H9 (cell line): Measurements from ENCODE around the gene SNX7. TPM values are rescaled to one million over a fixed set of nuclear protein-coding genes. Genes with fewer than 3 reads are reported as not detected.

ENCODE experiments used
- DNase-seq: peaks from one replicate; pipeline ENCODE4 v3.0.0-alpha.2; 2017
- H2AFZ ChIP-seq: one replicate; pipeline ENCODE4 v1.6.1; 2013; ENCODE audit warnings: mild to moderate bottlenecking, low read length, control low read depth, moderate library complexity
- H2AK5ac ChIP-seq: 2 replicates; pipeline ENCODE4 v1.6.1; 2013; ENCODE audit warnings: low read length, control low read depth, mixed read lengths; ENCODE audit not compliant: insufficient read length
- H2BK120ac ChIP-seq: one replicate; pipeline ENCODE4 v1.6.1; 2013; ENCODE audit warnings: low read depth, mild to moderate bottlenecking, low read length, control low read depth, inconsistent platforms; ENCODE audit not compliant: poor library complexity, severe bottlenecking
- H2BK12ac ChIP-seq: 2 replicates; pipeline ENCODE4 v1.6.1; 2013; ENCODE audit warnings: low read length, control low read depth, mixed read lengths, low read depth; ENCODE audit not compliant: insufficient read length
- H2BK15ac ChIP-seq: 2 replicates; pipeline ENCODE4 v1.6.1; 2013; ENCODE audit warnings: low read depth, low read length, control low read depth
- H2BK20ac ChIP-seq: one replicate; pipeline ENCODE4 v1.6.1; 2013; ENCODE audit warnings: low read depth, mild to moderate bottlenecking, low read length, control low read depth, inconsistent platforms; ENCODE audit not compliant: poor library complexity, severe bottlenecking
- H2BK5ac ChIP-seq: 2 replicates; pipeline ENCODE4 v1.6.1; 2013; ENCODE audit warnings: low read length, control low read depth, mixed read lengths; ENCODE audit not compliant: insufficient read length
- H3K14ac ChIP-seq: 2 replicates; pipeline ENCODE4 v1.6.1; 2013; ENCODE audit warnings: low read length, control low read depth; ENCODE audit not compliant: insufficient read depth
- H3K18ac ChIP-seq: 2 replicates; pipeline ENCODE4 v1.6.1; 2013; ENCODE audit warnings: low read depth, mild to moderate bottlenecking, mixed read lengths, low read length, control low read depth; ENCODE audit not compliant: insufficient read length
- H3K23ac ChIP-seq: 2 replicates; pipeline ENCODE4 v1.6.1; 2013; ENCODE audit warnings: low read length, control low read depth, mixed read lengths, low read depth; ENCODE audit not compliant: insufficient read length
- H3K23me2 ChIP-seq: 2 replicates; pipeline ENCODE4 v1.6.1; 2013; ENCODE audit warnings: low read depth, mild to moderate bottlenecking, mixed read lengths, low read length, control low read depth; ENCODE audit not compliant: insufficient read length, poor library complexity, severe bottlenecking
- H3K27ac ChIP-seq: 2 replicates; pipeline ENCODE4 v1.5.1; 2013; ENCODE audit warnings: low read length, control low read depth, mixed read lengths, low read depth; ENCODE audit not compliant: insufficient read length
- H3K27me3 ChIP-seq: 2 replicates; pipeline ENCODE4 v1.6.1; 2013; ENCODE audit warnings: low read length, control low read depth, inconsistent platforms; ENCODE audit not compliant: insufficient read depth
- H3K4ac ChIP-seq: 2 replicates; pipeline ENCODE4 v1.6.1; 2013; ENCODE audit warnings: low read depth, mild to moderate bottlenecking, control low read depth, inconsistent platforms, low read length, moderate library complexity
- H3K4me1 ChIP-seq: 2 replicates; pipeline ENCODE4 v1.6.1; 2013; ENCODE audit warnings: low read length, control low read depth, inconsistent platforms; ENCODE audit not compliant: insufficient read depth
- H3K4me2 ChIP-seq: 2 replicates; pipeline ENCODE4 v1.6.1; 2013; ENCODE audit warnings: low read length, control low read depth, mixed read lengths; ENCODE audit not compliant: insufficient read length, insufficient read depth
- H3K56ac ChIP-seq: 2 replicates; pipeline ENCODE4 v1.6.1; 2013; ENCODE audit warnings: low read depth, mild to moderate bottlenecking, mixed read lengths, low read length, control low read depth; ENCODE audit not compliant: insufficient read length
- H3K79me1 ChIP-seq: 2 replicates; pipeline ENCODE4 v1.6.1; 2013; ENCODE audit warnings: low read depth, mild to moderate bottlenecking, moderate library complexity, low read length, control low read depth, inconsistent platforms; ENCODE audit not compliant: insufficient read depth, poor library complexity, severe bottlenecking
- H3K79me2 ChIP-seq: 2 replicates; pipeline ENCODE4 v1.6.1; 2013; ENCODE audit warnings: low read length, control low read depth, inconsistent platforms; ENCODE audit not compliant: insufficient read depth
- H3K9ac ChIP-seq: 2 replicates; pipeline ENCODE4 v1.6.1; 2013; ENCODE audit warnings: low read length, control low read depth, mixed read lengths; ENCODE audit not compliant: insufficient read length; ENCODE audit errors: extremely low read depth
- H3K9me3 ChIP-seq: one replicate; pipeline ENCODE4 v1.6.1; 2013; ENCODE audit warnings: low read depth, low read length, inconsistent platforms; ENCODE audit not compliant: control insufficient read depth
- H3T11ph ChIP-seq: one replicate; pipeline ENCODE4 v1.6.1; 2013; ENCODE audit warnings: mild to moderate bottlenecking, low read length, control low read depth, inconsistent platforms
- H4K20me1 ChIP-seq: one replicate; pipeline ENCODE4 v1.6.1; 2013; ENCODE audit not compliant: control insufficient read depth, insufficient read length, insufficient read depth
- H4K5ac ChIP-seq: 2 replicates; pipeline ENCODE4 v1.6.1; 2013; ENCODE audit warnings: low read depth, mild to moderate bottlenecking, mixed read lengths, low read length, control low read depth; ENCODE audit not compliant: insufficient read length
- H4K8ac ChIP-seq: replicated peaks from 2 replicates; pipeline ENCODE4 v1.6.1; 2013; ENCODE audit warnings: low read length, control low read depth, mixed read lengths, low read depth; ENCODE audit not compliant: insufficient read length
- H4K91ac ChIP-seq: 2 replicates; pipeline ENCODE4 v1.6.1; 2013; ENCODE audit warnings: low read depth, mild to moderate bottlenecking, moderate library complexity, mixed read lengths, low read length, control low read depth; ENCODE audit not compliant: insufficient read length
- H3K27ac Mint-ChIP-seq, 3 experiments: 2 replicates in 2 of 3; 3 replicates in 1 of 3; pipeline ENCODE4 v1.8.0; 2020 to 2021; ENCODE audit warnings: mixed read lengths in 3 of 3, mild to moderate bottlenecking in 1 of 3, moderate library complexity in 1 of 3
- H3K27me3 Mint-ChIP-seq: 2 replicates; pipeline ENCODE4 v1.8.0; 2021; ENCODE audit warnings: low read depth, mild to moderate bottlenecking, moderate library complexity, mixed read lengths
- H3K36me3 Mint-ChIP-seq, 3 experiments: 2 replicates in 2 of 3; 3 replicates in 1 of 3; pipeline ENCODE4 v1.8.0; 2020 to 2021; ENCODE audit warnings: low read depth in 3 of 3, mixed read lengths in 3 of 3; ENCODE audit not compliant: insufficient read depth in 1 of 3
- H3K4me1 Mint-ChIP-seq, 2 experiments: 2 replicates each; pipeline ENCODE4 v1.8.0; 2020; ENCODE audit warnings: mixed read lengths in 2 of 2
- H3K4me3 Mint-ChIP-seq, 2 experiments: 2 replicates in 1 of 2; 3 replicates in 1 of 2; pipeline ENCODE4 v1.8.0; 2020 to 2021; ENCODE audit warnings: mild to moderate bottlenecking in 2 of 2, mixed read lengths in 2 of 2, moderate library complexity in 1 of 2
- H3K9me3 Mint-ChIP-seq, 2 experiments: 2 replicates in 1 of 2; 3 replicates in 1 of 2; pipeline ENCODE4 v1.8.0; 2020; ENCODE audit warnings: mild to moderate bottlenecking in 2 of 2, mixed read lengths in 2 of 2, moderate library complexity in 1 of 2
- CTCF ChIP-seq: fragments of 200-600 bp; sonication (generic); conservative IDR thresholded peaks from 3 replicates; pipeline ENCODE4 v1.8.0; 2021; ENCODE audit warnings: antibody characterized with exemption, mild to moderate bottlenecking
- WGBS: extraction: QIAGEN DNeasy Blood & Tissue Kit; methylation state at CpG from one replicate; pipeline ENCODE4 v1.1.7; 2013; ENCODE audit warnings: missing lambda C conversion rate, low lambda C conversion rate, mixed read lengths; ENCODE audit not compliant: insufficient read length; ENCODE audit errors: extremely low coverage; 5-methylcytosine and 5-hydroxymethylcytosine counted together
- total RNA-seq: library from RNA; stranded (reverse); gene quantifications from 2 replicates; pipeline ENCODE4 v1.2.1, GENCODE V29; 2021

SNX7 gene
- total RNA-seq, 1 experiment from 2014 or later, result 24.7 TPM

GRCh38 chr1:98793136-98793535 is 131.6 kb downstream of the SNX7 start:
- no peak overlapping the region for H3K27ac ChIP-seq
- no CpG with 5 or more reads among the region's 3 CpGs for WGBS
- no peak overlapping the region for H2BK15ac ChIP-seq
- no peak overlapping the region for H3K4ac ChIP-seq
- no peaks in the 10 kb centered on the region for H4K20me1 ChIP-seq
- H3K23me2 ChIP-seq, result no peaks in the 10 kb centered on the region
- Mint-ChIP-seq H3K9me3 (no peaks in the 10 kb centered on the region), H3K4me3 (no peak overlapping the region), H3K27me3 (no peaks in the 10 kb centered on the region; the same call in 1 of the 2 replicates), H3K27ac (0 out of 7 replicates have a peak overlapping the region, but pooled peaks of 1 of the 3 experiments have one; percentile 32), H3K4me1 (peaks cover 2 to 3% of the 10 kb centered on the region in 2 experiments; a peak in 1 of 4 replicates), H3K36me3 (no peaks in the 10 kb centered on the region)
- no peak overlapping the region for H4K91ac ChIP-seq
- H2BK120ac ChIP-seq, result no peak overlapping the region
- H2BK12ac ChIP-seq, result no peak overlapping the region
- no peak overlapping the region for H3T11ph ChIP-seq
- H3K14ac ChIP-seq, result no peak overlapping the region
- TF ChIP-seq CTCF, result no peak
- no peaks in the 10 kb centered on the region for H3K79me2 ChIP-seq
- H4K8ac ChIP-seq, result no peak overlapping the region
- H3K18ac ChIP-seq, result no peak overlapping the region
- no peaks in the 10 kb centered on the region for H3K27me3 ChIP-seq
- H3K23ac ChIP-seq, result no peak overlapping the region
- no peak overlapping the region for H2AFZ ChIP-seq
- H3K4me2 ChIP-seq, result no peak overlapping the region
- no peaks in the 10 kb centered on the region for H3K9me3 ChIP-seq
- no peak overlapping the region for H3K56ac ChIP-seq
- no peaks in the 10 kb centered on the region for H3K4me1 ChIP-seq
- no peak overlapping the region for H2AK5ac ChIP-seq
- no peak overlapping the region for H3K9ac ChIP-seq
- H2BK5ac ChIP-seq, result no peak overlapping the region
- no peak for DNase-seq
- no peak overlapping the region for H2BK20ac ChIP-seq
- no peak overlapping the region for H4K5ac ChIP-seq
- H3K79me1 ChIP-seq, result no peaks in the 10 kb centered on the region
